Activated CD4-positive, alpha-beta T cell treated with anti-CD3 and anti-CD28 coated beads for 36 hours (primary cell): ENCODE measurements around the gene CCDC15. TPM values are rescaled to one million over a fixed set of nuclear protein-coding genes. Genes with fewer than 3 reads are reported as not detected.

Experiments
- ATAC-seq: fragments of 200-7000 bp; cut with Tn5 transposase; one replicate; pipeline ENCODE4 v1.10.0; 2021; ENCODE audit warnings: mild to moderate bottlenecking, moderate library complexity
- CTCF ChIA-PET: fragments of 350-600 bp; sonication (Branson Sonifier 250); formaldehyde crosslinking; loops from one replicate; lab custom pipeline; 2021; ENCODE audit warnings: antibody characterized with exemption; lab: Charles Lee
- POLR2A ChIA-PET: fragments of 350-600 bp; sonication (Branson Sonifier 250); formaldehyde crosslinking; loops from one replicate; lab custom pipeline; 2021; ENCODE audit warnings: antibody characterized with exemption, inconsistent platforms; lab: Charles Lee
- DNase-seq: peaks from one replicate; pipeline ENCODE4 v3.0.0-alpha.2; 2020
- H3K27ac Mint-ChIP-seq: one replicate; pipeline ENCODE4 v1.8.0; 2021; ENCODE audit warnings: mixed read lengths
- H3K27me3 Mint-ChIP-seq: one replicate; pipeline ENCODE4 v1.8.0; 2021; ENCODE audit warnings: mixed read lengths
- H3K36me3 Mint-ChIP-seq: one replicate; pipeline ENCODE4 v1.8.0; 2021; ENCODE audit warnings: low read depth, mixed read lengths
- H3K4me1 Mint-ChIP-seq: one replicate; pipeline ENCODE4 v1.8.0; 2021; ENCODE audit warnings: mixed read lengths
- H3K4me3 Mint-ChIP-seq: one replicate; pipeline ENCODE4 v1.8.0; 2021; ENCODE audit warnings: mild to moderate bottlenecking, moderate library complexity, mixed read lengths
- H3K9me3 Mint-ChIP-seq: one replicate; pipeline ENCODE4 v1.8.0; 2021; ENCODE audit warnings: low read depth, mixed read lengths
- intact Hi-C, 2 experiments: fragments of 100-400 bp; cut with DNase I in 1 of 2; cut with micrococcal nuclease in 1 of 2; formaldehyde crosslinking; loops; one replicate each; pipeline versions ENCODE4 v1.14.2 to v1.15.1; 2022 to 2024; cut with DNase I, micrococcal nuclease
- total RNA-seq, 2 experiments: library from RNA; stranded (reverse); gene quantifications; one replicate each; pipeline ENCODE4 v1.2.3, GENCODE V29; 2021

The CCDC15 gene
- total RNA-seq, 2 experiments from 2014 or later, result 5.6 to 6.7 TPM

- Mint-ChIP-seq H3K4me3 (no peak overlapping the region), H3K36me3 (no peaks in the 10 kb centered on the region), H3K4me1 (no peaks in the 10 kb centered on the region), H3K27ac (no peak overlapping the region), H3K27me3 (peaks cover 21% of the 10 kb centered on the region), H3K9me3 (no peaks in the 10 kb centered on the region)
- intact Hi-C loops, result no loop called here
- DNase-seq (no peak), ATAC-seq (no peak)
- ChIA-PET CTCF (interaction anchor here (0.6 kb wide), 1 partner anchor 50 kb away, joined by 3 read pairs; no protein-coding TSS in a partner anchor), POLR2A (no interaction called here)
Measured at GRCh38 chr11:125071435-125071834, 117.4 kb downstream of the CCDC15 start.

- no peak overlapping the region for H3K27ac Mint-ChIP-seq
- H3K4me1 Mint-ChIP-seq, result no peaks in the 10 kb centered on the region
- CTCF ChIA-PET, result interaction anchor here (0.6 kb wide), 1 partner anchor 50 kb away, joined by 3 read pairs; no protein-coding TSS in a partner anchor
- H3K9me3 Mint-ChIP-seq, result no peaks in the 10 kb centered on the region
- ATAC-seq (no peak), DNase-seq (no peak)
- POLR2A ChIA-PET, result no interaction called here
- H3K27me3 Mint-ChIP-seq, result peaks cover 21% of the 10 kb centered on the region
- intact Hi-C loops, result no loop called here
- H3K4me3 Mint-ChIP-seq, result no peak overlapping the region
- no peaks in the 10 kb centered on the region for H3K36me3 Mint-ChIP-seq
Measured at GRCh38 chr11:125071846-125072217, 117.8 kb downstream of the CCDC15 start.

GRCh38 chr11:125072218-125072960 lies 118.4 kb downstream of the CCDC15 start:
- Mint-ChIP-seq H3K27ac (no peak overlapping the region), H3K4me3 (no peak overlapping the region), H3K9me3 (no peaks in the 10 kb centered on the region), H3K4me1 (no peaks in the 10 kb centered on the region), H3K27me3 (peaks cover 19% of the 10 kb centered on the region), H3K36me3 (no peaks in the 10 kb centered on the region)
- ChIA-PET CTCF (interaction anchor here (0.6 kb wide), 1 partner anchor 49 kb away, joined by 3 read pairs; no protein-coding TSS in a partner anchor), POLR2A (no interaction called here)
- intact Hi-C loops, result no loop called here
- DNase-seq (no peak), ATAC-seq (no peak)

- intact Hi-C loops, result no loop called here
- ATAC-seq, result no peak
- H3K27me3 Mint-ChIP-seq, result peaks cover 18% of the 10 kb centered on the region
- POLR2A ChIA-PET, result no interaction called here
- H3K27ac Mint-ChIP-seq, result no peak overlapping the region
- no peak for DNase-seq
- H3K36me3 Mint-ChIP-seq, result no peaks in the 10 kb centered on the region
- H3K4me3 Mint-ChIP-seq, result no peak overlapping the region
- CTCF ChIA-PET, result no interaction called here
- no peaks in the 10 kb centered on the region for H3K4me1 Mint-ChIP-seq
- no peaks in the 10 kb centered on the region for H3K9me3 Mint-ChIP-seq
Measured at GRCh38 chr11:125072961-125073590, 119.1 kb downstream of the CCDC15 start.

GRCh38 chr11:125073616-125074483 lies 119.8 kb downstream of the CCDC15 start:
- no peaks in the 10 kb centered on the region for H3K9me3 Mint-ChIP-seq
- no peaks in the 10 kb centered on the region for H3K36me3 Mint-ChIP-seq
- H3K4me1 Mint-ChIP-seq, result no peaks in the 10 kb centered on the region
- H3K4me3 Mint-ChIP-seq, result no peak overlapping the region
- ChIA-PET POLR2A (no interaction called here), CTCF (no interaction called here)
- no peak overlapping the region for H3K27ac Mint-ChIP-seq
- DNase-seq (no peak), ATAC-seq (no peak)
- intact Hi-C loops, result no loop called here
- peaks cover 15% of the 10 kb centered on the region for H3K27me3 Mint-ChIP-seq

- H3K36me3 Mint-ChIP-seq, result no peaks in the 10 kb centered on the region
- H3K4me1 Mint-ChIP-seq, result no peaks in the 10 kb centered on the region
- ChIA-PET POLR2A (no interaction called here), CTCF (no interaction called here)
- no peak overlapping the region for H3K27ac Mint-ChIP-seq
- no peak for ATAC-seq
- H3K4me3 Mint-ChIP-seq, result no peak overlapping the region
- peaks cover 9% of the 10 kb centered on the region for H3K27me3 Mint-ChIP-seq
- no peaks in the 10 kb centered on the region for H3K9me3 Mint-ChIP-seq
- intact Hi-C loops, result no loop called here
- DNase-seq, result no peak
Measured at GRCh38 chr11:125074511-125075241, 120.7 kb downstream of the CCDC15 start.

GRCh38 chr11:125075242-125075625 lies 121.2 kb downstream of the CCDC15 start:
- Mint-ChIP-seq H3K27me3 (peaks cover 7% of the 10 kb centered on the region), H3K9me3 (no peaks in the 10 kb centered on the region), H3K27ac (no peak overlapping the region), H3K4me1 (no peaks in the 10 kb centered on the region), H3K4me3 (no peak overlapping the region), H3K36me3 (no peaks in the 10 kb centered on the region)
- ChIA-PET POLR2A (no interaction called here), CTCF (no interaction called here)
- intact Hi-C loops, result no loop called here
- DNase-seq (no peak), ATAC-seq (no peak)

GRCh38 chr11:125075900-125076317 lies 121.9 kb downstream of the CCDC15 start:
- Mint-ChIP-seq H3K4me1 (no peaks in the 10 kb centered on the region), H3K27ac (no peak overlapping the region), H3K36me3 (no peaks in the 10 kb centered on the region), H3K27me3 (peaks cover 7% of the 10 kb centered on the region), H3K9me3 (no peaks in the 10 kb centered on the region), H3K4me3 (no peak overlapping the region)
- ChIA-PET POLR2A (no interaction called here), CTCF (no interaction called here)
- ATAC-seq, result no peak
- no peak for DNase-seq
- intact Hi-C loops, result no loop called here

- no peaks in the 10 kb centered on the region for H3K4me1 Mint-ChIP-seq
- CTCF ChIA-PET, result no interaction called here
- intact Hi-C loops, result no loop called here
- ATAC-seq, result no peak
- no peaks in the 10 kb centered on the region for H3K36me3 Mint-ChIP-seq
- no peak for DNase-seq
- peaks cover 7% of the 10 kb centered on the region for H3K27me3 Mint-ChIP-seq
- no peak overlapping the region for H3K27ac Mint-ChIP-seq
- no peaks in the 10 kb centered on the region for H3K9me3 Mint-ChIP-seq
- POLR2A ChIA-PET, result interaction anchor here (0.6 kb wide), 1 partner anchor 531 kb away, joined by 4 read pairs; no protein-coding TSS in a partner anchor
- no peak overlapping the region for H3K4me3 Mint-ChIP-seq
Measured at GRCh38 chr11:125076378-125076945, 122.5 kb downstream of the CCDC15 start.

GRCh38 chr11:125078016-125078415 lies 124.0 kb downstream of the CCDC15 start:
- Mint-ChIP-seq H3K4me3 (no peak overlapping the region), H3K9me3 (no peaks in the 10 kb centered on the region), H3K27ac (no peak overlapping the region), H3K4me1 (no peaks in the 10 kb centered on the region), H3K27me3 (peaks cover 7% of the 10 kb centered on the region), H3K36me3 (no peaks in the 10 kb centered on the region)
- DNase-seq (no peak), ATAC-seq (no peak)
- CTCF ChIA-PET, result no interaction called here
- intact Hi-C loops, result no loop called here
- POLR2A ChIA-PET, result no interaction called here
